NT2/D1 (cell line): ENCODE measurements around the gene PDGFRA.

Experiments used
- DNase-seq: peaks from one replicate; pipeline ENCODE4 v3.0.0-alpha.2; 2011; ENCODE audit warnings: low read depth, low spot score
- H3K27me3 ChIP-seq: 2 replicates; pipeline ENCODE4 v1.6.0; 2011; ENCODE audit warnings: mild to moderate bottlenecking; ENCODE audit not compliant: insufficient read length, insufficient read depth
- H3K36me3 ChIP-seq: 2 replicates; pipeline ENCODE4 v1.6.1; 2011; ENCODE audit warnings: mild to moderate bottlenecking, low read length, mixed read lengths; ENCODE audit not compliant: insufficient read depth, insufficient read length
- H3K4me1 ChIP-seq: 2 replicates; pipeline ENCODE4 v1.5.1; 2011; ENCODE audit not compliant: insufficient read depth, insufficient read length
- H3K4me3 ChIP-seq: 2 replicates; pipeline ENCODE4 v1.5.1; 2011; ENCODE audit warnings: low read depth; ENCODE audit not compliant: insufficient read length
- H3K9ac ChIP-seq: 2 replicates; pipeline ENCODE4 v1.6.0; 2011; ENCODE audit warnings: low read depth; ENCODE audit not compliant: insufficient read length
- H3K9me3 ChIP-seq: 2 replicates; pipeline ENCODE4 v1.5.1; 2011; ENCODE audit warnings: mild to moderate bottlenecking, low read length; ENCODE audit not compliant: insufficient read depth
- SUZ12 ChIP-seq: IDR thresholded peaks from 2 replicates; pipeline ENCODE4 v1.6.1; 2011; ENCODE audit not compliant: insufficient read length, insufficient read depth; ENCODE audit errors: extremely low read depth
- YY1 ChIP-seq: IDR thresholded peaks from 2 replicates; pipeline ENCODE4 v1.6.1; 2011; ENCODE audit not compliant: insufficient read length, insufficient read depth
- ZNF274 ChIP-seq: IDR thresholded peaks from 2 replicates; pipeline ENCODE4 v1.6.1; 2011; ENCODE audit warnings: mild to moderate bottlenecking, low read depth, low read length

Gene PDGFRA

GRCh38 chr4:54228056-54228527 is 1.0 kb upstream of the PDGFRA start:
- peak; percentile 50 for DNase-seq
- Histone ChIP-seq H3K36me3 (no peaks in the 10 kb centered on the region), H3K9me3 (no peaks in the 10 kb centered on the region; the same call in 1 of the 2 replicates), H3K4me1 (peaks cover 6% of the 10 kb centered on the region), H3K9ac (no peak overlapping the region), H3K4me3 (peak overlapping the region; percentile 25), H3K27me3 (peaks cover 92% of the 10 kb centered on the region)
- no peak for TF ChIP-seq SUZ12
- no peak for TF ChIP-seq ZNF274
- TF ChIP-seq YY1 = no peak

- no peak overlapping the region for H3K9ac ChIP-seq
- TF ChIP-seq SUZ12 = no peak
- no peak for TF ChIP-seq YY1
- TF ChIP-seq ZNF274 = no peak
- H3K4me1 ChIP-seq = peaks cover 6% of the 10 kb centered on the region
- no peak overlapping the region for H3K4me3 ChIP-seq
- peaks cover 89% of the 10 kb centered on the region for H3K27me3 ChIP-seq
- no peaks in the 10 kb centered on the region for H3K36me3 ChIP-seq
- no peak for DNase-seq
- H3K9me3 ChIP-seq = no peaks in the 10 kb centered on the region; the same call in 1 of the 2 replicates
Observed at GRCh38 chr4:54228546-54228945, 547 bp upstream of the PDGFRA start.

GRCh38 chr4:54229631-54230483 is 764 bp downstream of the PDGFRA start:
- Histone ChIP-seq H3K4me3 (peak overlapping the region; percentile 15), H3K9me3 (peaks cover 6% of the 10 kb centered on the region; the same call in 1 of the 2 replicates)

GRCh38 chr4:54230484-54231418 is 1.7 kb downstream of the PDGFRA start:
- DNase-seq = no peak
- TF ChIP-seq SUZ12 (peak; percentile 51), ZNF274 (no peak), YY1 (no peak)
- peaks cover 6% of the 10 kb centered on the region for H3K4me1 ChIP-seq
- H3K9ac ChIP-seq = peak overlapping the region; percentile 8
- H3K9me3 ChIP-seq = peaks cover 8% of the 10 kb centered on the region; the same call in 1 of the 2 replicates
- H3K27me3 ChIP-seq = peaks cover 74% of the 10 kb centered on the region
- H3K36me3 ChIP-seq = no peaks in the 10 kb centered on the region
- H3K4me3 ChIP-seq = peak overlapping the region; percentile 29

More at GRCh38 chr4:54229631-54230483, 764 bp downstream of the PDGFRA start:
- TF ChIP-seq SUZ12 = peak; percentile 40
- no peak for TF ChIP-seq YY1
- no peak for TF ChIP-seq ZNF274
- no peaks in the 10 kb centered on the region for H3K36me3 ChIP-seq
- H3K9ac ChIP-seq = no peak overlapping the region
- no peak for DNase-seq
- H3K27me3 ChIP-seq = peaks cover 83% of the 10 kb centered on the region
- peaks cover 6% of the 10 kb centered on the region for H3K4me1 ChIP-seq

GRCh38 chr4:54231419-54231767 is 2.3 kb downstream of the PDGFRA start:
- Histone ChIP-seq H3K9me3 (peaks cover 8% of the 10 kb centered on the region; the same call in 1 of the 2 replicates), H3K27me3 (peaks cover 67% of the 10 kb centered on the region), H3K36me3 (no peaks in the 10 kb centered on the region), H3K9ac (peak overlapping the region; percentile 21), H3K4me3 (peak overlapping the region; percentile 29), H3K4me1 (peaks cover 6% of the 10 kb centered on the region)
- DNase-seq = no peak
- peak; percentile 61 for TF ChIP-seq SUZ12
- TF ChIP-seq YY1 = no peak

- no peak for DNase-seq
- TF ChIP-seq YY1 (no peak), ZNF274 (no peak), SUZ12 (no peak)
- Histone ChIP-seq H3K27me3 (peaks cover 61% of the 10 kb centered on the region), H3K9ac (peak overlapping the region; percentile 21), H3K36me3 (no peaks in the 10 kb centered on the region), H3K9me3 (peaks cover 8% of the 10 kb centered on the region; the same call in 1 of the 2 replicates), H3K4me3 (peak overlapping the region; percentile 29), H3K4me1 (peaks cover 6% of the 10 kb centered on the region)
Observed at GRCh38 chr4:54231768-54232688, 2.9 kb downstream of the PDGFRA start.
